GM19455 (cell line): Measurements from ENCODE around the gene FIBIN.
"Not testable (repeated sequence)": the region's sequence is repeated elsewhere in the genome, so short reads cannot be mapped to it uniquely, and the experiment has no call there.

ENCODE experiments used
- ATAC-seq: cut with Tn5 transposase; IDR thresholded peaks from one replicate; pipeline ENCODE4 v1.9.1; 2021; ENCODE audit not compliant: unreplicated experiment

Gene FIBIN

DNA sequence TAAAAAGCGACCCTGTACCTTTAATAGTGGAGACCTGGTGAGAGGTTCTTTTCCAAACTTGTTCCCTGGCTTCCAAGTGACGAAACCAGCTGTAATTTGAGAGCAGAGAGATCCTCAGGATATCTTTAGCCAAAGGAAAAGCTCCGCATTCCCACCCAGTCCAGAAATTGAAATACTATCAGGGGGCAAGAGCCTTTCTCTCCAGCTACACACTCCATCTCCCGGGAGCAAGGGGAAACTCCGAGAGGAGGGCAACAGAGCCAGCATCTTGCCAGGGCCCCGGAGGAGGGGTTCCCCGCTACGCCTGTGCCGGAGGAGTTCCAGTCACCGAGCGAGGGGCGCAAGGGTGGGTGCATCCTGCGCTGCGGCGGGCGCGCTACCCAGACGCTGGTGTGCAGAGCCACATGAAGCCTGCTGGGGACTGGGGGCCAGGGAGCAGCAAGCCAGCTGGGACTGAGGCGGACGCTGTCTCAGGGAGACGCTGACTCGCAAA lies at the start of gene FIBIN:
FIBIN (plus strand) TSS at position 148 of the 493 bp plus-strand sequence. CDS start 415 bp downstream, outside the sequence.
- ATAC-seq: no peak

DNA sequence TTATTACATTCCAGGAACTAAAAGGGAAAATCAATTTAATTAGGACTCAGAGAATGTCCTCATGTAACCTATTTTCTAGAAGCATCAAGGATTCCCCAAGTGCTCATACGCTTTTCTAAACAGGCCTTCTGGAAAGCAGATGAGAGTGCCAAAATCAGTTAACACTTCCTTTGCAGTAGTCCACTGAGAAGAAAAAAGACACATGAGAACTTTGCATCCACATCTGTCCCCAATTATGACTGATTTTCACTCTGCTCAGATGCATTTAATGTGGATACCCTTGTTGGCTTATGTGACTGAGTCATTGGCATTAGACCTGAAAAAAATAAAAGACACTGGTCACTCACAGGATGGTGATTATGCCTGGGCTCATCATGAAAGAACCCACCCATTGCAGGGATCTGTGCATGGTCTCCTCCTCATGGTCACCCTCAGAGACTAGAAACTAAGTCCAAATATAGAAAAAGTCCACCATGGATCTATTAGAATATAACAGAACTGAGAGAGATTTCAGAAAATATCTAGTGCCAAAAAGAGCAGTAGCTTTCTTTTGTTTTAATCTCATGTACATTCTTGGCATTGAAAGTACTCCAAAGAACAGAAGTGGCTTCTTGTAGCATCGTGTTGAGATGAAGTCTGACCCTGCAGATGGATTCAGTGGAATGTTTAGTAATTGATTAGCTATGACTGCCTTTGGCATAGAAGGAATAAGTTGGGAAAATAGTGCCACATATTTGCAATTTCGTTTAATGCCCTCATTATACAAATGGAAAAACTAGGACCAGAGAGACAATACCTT lies 48.8 kb upstream of the FIBIN start:
- no peak for ATAC-seq

DNA sequence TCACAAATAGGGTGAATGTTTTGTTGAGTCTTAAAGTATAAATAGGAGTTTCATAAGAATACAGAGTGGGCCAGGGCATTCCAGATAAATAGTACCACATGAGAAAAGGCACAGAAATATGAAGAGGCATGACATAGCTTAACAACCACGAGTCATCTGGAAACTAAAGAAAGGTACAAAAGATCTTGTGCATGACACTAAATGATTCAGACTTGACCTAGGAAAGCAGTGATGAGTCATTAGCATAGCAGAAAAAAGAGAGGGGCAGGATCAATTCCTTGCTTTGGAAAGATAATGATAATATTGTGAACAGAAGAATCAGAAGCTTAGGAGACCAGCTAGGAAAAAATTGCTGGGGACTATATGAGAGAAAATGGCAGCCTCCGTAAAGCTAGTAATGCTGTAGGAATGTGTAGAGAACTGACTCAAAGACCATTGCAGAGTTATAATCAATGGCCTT lies 47.6 kb upstream of the FIBIN start:
- ATAC-seq: no peak

DNA sequence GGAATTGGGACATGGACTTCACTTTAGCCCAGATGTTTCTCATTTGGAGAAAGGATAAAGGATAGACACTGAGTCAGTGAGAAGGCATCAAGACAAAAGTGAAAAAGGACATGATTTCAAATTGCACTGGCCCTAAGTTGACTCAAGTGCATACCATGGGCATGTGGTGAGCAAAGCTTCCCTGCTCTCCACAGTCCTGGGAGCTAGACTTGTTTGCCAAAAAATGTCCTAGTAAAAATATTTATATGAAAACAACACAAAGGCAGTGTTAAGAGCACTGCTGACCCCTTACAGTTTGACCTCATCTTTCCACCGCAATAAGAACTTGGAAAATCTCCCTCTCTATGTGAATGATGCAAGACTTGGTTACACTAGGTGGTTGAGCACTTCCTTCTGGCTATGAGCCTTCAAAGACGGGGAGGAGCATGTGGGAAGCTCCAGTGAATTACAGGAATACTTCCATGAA lies 46.5 kb upstream of the FIBIN start:
- no peak for ATAC-seq

DNA sequence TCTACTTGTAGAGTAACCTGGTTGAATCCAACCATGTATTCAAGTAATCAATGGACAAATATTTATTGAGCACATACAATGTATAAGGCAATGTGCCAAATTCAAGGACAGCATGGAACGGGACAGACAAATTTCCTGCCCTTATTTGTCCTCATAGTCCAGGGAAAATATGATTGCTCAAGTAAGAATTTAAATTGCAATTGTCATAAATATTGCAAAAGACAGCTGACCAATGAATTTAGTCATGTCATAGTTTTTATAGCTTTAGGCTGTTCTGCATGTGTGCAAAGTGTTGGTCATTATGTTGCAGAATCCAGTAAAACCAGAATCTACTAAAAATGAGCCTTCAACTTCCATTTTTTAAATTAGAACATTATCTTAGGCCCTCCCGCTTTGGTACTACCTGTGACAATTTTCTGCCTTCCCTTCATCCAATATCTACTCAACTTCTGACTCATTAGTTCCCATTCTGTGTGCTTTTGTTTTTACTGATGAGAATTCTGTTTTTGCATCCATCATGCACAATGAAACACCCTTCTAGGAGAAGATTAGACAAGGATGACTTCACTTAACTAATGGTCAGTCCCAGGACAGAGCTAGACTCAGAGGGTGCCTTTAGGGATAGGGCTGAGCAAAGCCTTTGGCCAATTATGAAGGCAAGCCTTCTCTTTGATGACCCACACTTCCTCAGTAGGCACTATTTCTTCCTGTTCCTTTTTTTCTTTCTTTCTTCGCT lies 45.8 kb upstream of the FIBIN start:
- no peak for ATAC-seq

DNA sequence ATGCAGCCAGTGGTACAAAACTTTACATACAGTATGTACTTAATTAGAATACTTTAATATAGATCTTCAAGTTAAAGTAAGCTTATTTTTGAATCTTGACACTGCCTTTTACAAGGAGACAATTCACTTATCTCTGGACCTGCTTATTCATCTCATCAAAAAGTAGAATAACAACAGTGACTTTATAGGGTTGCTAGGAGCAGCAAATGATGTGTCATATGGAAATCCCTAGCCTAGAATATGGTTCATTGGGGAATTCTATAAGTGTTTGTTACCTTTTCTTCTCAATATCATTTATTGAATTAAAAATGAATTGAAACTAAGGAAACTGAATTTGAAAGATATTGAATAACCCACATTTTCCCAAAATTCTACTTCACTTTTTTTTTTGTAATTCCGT lies 45.0 kb upstream of the FIBIN start:
- no peak for ATAC-seq

DNA sequence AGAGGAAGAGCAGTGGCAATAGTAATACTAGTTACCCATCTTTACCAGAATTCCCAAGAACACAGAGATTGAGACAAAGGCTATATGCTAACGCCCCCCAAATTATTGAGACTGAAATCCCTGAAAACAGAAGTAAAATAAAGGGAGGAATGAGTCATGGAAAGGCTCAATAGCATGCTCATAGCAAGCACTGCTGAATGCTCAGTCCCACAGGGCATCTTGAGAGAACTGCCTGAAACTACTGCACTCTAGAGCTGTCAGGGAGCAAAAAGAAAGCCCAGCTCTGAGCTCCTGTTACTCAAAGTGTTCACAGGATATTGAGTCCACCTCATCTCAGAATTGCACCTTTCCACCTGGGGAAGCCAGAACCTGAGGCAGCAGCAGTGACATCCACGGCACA lies 44.1 kb upstream of the FIBIN start:
- no peak for ATAC-seq

DNA sequence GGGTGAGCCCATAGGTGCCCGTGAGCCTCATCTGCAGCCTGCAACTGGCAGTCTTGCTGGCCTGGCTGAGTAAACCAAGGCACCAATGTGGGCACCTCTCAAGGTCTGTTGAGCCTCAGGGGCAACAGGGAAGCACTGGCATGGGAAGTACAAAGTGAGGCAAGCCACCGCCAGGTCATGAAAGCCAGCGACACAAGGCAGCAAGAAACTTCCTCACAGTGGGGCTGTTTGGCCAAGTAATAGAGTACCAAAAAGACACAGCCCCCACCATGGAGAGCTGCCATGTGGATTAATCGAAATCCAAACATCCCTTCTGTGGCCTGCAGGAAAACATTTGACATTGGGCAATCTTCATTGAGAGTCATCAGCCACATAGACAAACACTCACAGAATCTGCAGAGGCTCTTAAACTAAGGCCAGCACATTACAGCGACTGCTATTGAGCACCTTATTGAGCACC lies 43.6 kb upstream of the FIBIN start:
- ATAC-seq: no peak

DNA sequence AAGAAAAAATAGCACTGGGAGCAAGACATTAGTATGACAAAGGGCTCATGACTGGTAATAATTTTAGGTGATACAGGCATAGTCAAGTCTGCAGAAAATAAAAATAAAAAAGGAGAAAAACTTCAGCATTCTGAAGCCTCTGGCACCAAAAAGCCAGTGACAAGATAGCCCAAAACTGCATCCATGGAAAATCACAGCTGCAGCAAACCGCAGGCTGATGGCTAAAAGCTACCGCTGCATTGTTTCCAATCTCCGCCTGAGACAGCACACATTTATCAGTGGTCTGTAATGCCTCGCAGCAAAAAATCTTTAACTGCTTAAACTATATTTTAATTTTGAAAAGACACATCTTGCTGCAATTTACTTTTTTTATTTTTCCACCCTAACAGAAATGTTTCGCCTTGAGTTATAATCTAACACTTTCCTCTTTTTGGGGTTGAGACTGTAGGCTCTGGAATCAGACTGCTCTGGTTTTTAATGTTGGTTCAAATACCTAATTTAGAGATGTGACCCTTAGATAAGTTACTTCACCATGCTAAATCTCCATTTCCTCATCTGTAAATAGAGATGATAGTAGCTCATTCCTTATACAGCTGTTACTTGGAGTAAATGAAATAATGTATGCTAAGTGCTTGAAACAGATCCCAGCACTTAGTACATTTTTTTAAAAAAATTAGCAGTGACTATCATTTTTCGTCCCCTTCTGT lies 42.0 kb upstream of the FIBIN start:
- no peak for ATAC-seq

DNA sequence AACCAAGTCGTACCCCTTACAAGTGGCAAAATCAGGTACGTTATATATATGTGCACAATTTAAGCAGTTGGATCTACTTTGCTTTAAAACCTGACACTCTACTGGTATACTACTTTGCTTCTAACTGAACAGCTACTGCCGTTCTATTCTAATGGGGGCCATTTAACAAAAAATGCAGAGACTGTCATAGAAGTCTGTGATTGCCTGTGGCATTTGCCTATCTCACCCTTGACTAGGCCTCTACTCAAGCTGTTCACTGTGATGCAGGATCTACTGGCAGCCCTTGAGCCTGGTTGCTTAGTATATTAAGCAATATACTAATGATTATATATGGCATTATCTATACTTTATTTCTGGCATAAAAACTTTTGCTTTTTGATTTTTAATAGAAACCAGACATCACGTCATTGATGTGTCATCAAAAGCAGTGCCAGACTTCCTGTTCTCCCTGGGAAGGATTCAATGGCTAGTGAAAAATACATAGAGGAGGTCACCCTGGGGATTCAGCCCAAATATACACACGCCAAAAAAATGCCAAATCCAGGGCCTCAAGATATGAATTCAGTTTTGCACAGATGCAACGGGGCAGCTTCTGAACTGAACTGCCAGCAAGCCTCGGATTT lies 40.0 kb upstream of the FIBIN start:
- ATAC-seq: no peak

DNA sequence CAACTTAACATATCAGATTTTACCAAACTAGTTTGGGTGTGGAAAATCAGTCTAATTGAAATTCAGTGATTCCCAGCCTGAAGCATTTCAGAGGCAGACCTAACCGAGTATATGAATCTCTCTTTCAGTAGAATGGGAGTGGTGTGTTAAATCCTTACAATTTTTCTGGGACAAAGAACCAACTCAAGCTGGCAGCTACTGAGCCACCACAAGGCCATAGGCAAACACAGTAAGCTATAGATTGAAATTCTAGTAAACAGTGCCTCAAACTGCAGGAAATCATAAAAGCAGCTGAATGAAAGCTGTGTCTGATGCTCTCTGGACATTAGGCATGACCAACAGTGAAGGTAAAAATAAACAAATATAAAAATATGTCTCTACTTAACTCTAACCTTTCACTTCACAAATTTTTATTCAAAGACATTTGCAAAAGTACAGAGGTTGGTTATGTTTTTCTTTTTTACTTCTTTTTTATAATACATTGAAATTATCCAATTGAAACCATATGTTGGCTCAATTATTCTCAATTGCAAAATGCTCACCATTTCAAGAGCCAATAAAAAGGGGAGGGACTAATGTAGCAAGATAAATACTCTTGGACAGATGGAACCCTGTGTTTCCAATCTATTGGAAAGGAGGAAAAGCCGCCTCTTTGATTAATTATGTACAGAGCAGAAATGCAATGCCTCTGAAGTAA lies 35.8 kb upstream of the FIBIN start:
- ATAC-seq: no peak

DNA sequence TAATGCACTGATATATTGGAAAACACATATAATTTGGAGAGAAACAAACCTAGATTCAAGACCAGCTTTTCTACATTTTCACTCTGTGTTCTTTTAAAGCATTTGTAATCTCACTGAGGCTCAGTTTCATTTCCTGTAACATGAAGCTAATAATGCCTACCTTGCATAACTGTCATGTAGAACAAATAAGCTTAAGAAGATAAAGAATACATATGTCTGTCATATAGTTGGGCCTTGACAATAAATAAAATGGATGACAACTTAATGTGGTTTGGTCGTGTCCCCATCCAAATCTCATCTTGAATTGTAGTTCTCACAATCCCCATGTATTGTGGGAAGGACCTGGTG lies 35.2 kb upstream of the FIBIN start:
- no peak for ATAC-seq

DNA sequence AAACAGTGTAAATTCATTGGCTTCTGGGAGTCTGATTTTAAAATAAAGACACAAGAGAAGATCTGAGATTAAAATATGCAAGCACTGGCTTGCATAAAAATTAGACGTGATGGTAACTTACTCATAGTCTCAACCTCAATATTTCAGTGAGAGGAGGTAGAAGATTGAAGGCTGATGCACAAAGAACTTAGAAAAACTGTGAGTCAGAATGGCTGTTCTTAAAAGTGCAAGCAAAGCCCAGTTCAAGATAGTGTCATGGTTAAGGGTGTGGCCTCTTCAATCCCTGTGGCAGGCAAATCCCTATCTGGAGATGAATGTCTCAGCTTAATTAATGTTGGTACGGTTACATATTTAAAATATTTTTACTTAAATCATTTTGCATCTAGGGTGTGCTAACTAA lies 33.6 kb upstream of the FIBIN start:
- no peak for ATAC-seq

DNA sequence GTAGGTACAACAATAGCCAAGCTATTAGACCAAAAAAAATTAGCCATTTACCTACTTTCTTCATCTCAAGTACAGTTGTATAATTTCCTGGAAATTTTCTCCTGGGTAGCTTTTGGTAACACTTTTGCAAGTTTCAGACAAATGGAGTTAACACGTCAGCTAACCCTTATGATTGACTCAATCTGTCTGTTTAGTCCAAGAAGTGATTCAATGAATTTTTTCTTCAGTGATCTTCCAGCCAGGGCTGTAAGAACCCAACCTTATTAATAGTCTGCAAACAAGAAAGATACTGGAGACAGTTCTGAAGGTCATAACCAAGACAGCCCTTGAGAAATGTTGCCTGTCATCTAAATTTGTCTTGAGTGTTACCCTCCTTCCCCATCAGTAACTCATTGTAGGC lies 30.1 kb upstream of the FIBIN start:
- ATAC-seq: no peak

DNA sequence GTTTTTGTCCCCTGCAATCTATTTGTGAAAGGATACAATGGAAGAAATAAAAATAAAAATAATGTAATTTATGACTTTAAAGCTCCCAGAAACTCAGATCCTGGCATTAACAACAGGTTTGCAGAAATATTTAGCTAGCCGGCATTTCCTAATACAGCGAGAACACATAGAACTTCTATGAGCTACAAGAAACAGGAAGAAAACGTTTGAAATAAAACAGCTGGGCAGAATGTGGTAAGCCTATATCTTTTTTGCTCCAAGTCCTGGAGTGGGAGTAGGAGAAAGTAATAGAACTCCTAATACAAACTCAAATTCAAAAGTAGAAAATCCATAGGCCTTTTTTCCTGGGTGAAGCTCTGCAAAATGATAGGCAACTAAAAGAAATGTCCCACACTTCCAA lies 29.6 kb upstream of the FIBIN start:
- no peak for ATAC-seq

DNA sequence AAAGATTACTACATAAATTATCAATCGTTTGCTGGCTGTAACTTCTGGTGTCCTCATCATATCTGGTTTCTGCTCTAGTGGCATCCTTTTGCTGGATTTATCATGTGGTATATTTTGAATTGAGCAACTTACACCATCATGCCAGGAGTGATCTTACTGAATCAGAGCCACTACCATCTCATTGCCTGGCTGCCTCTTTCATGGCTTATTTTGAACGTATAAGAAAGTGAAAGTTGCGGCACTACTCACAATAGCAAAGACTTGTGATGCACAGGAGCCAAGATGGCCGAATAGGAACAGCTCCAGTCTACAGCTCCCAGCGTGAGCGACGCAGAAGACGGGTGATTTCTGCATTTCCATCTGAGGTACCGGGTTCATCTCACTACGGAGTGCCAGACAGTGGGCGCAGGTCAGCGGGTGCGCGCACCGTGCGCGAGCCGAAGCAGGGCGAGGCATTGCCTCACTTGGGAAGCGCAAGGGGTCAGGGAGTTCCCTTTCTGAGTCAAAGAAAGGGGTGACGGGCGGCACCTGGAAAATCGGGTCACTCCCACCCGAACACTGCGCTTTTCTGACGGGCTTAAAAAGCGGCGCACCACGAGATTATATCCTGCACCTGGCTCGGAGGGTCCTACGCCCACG lies 28.9 kb upstream of the FIBIN start:
- ATAC-seq: not testable (repeated sequence)

DNA sequence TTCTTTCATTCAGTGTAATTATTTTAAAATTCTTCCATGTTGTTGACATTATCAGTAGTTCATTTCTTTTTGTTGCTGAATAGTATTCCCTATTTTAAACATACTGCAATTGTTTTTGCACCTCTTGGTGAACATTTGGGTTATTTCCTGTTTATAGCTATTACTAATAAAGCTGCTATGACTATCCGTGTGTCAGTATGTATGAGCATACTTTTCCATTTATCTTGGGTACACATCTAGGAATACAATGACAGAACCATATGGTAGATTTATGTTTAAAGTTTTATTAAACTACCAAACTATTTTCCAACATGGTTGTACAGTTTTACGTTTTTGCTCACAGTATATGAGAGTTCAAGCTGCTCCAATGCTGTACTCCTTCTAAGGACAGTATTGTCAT lies 22.0 kb upstream of the FIBIN start:
- ATAC-seq: no peak

DNA sequence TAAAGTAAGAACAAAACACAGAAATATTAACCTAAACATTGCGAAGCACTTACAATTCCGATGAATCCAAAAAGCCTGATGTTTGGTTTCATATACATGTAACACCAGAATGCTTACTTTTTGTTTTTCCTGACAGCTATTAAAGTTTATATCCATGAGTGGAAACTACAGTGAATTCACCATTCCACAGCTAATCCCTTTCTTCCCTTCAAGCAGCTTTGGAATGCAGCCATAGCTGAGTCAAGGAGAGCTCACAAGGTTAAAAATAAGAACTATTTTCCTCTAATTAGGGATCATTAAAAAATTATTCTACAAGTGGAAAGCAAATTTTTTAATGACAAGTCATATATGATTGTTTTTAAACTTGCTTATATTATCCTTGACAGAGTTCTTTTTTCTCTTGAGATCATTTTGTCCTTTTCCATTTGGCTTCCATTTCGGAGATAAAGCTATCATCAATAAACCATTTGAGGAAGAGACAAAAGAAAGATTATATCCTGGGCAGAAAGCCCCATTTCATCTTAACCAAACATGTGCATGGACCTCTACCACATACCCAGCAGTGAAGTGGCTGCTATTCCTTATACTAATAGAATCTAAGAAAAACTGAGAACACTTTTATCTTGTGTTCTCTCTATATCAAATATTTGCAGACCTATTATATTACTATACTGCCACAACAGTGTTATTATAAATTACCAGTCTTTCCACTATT lies 19.7 kb upstream of the FIBIN start:
- no peak for ATAC-seq

DNA sequence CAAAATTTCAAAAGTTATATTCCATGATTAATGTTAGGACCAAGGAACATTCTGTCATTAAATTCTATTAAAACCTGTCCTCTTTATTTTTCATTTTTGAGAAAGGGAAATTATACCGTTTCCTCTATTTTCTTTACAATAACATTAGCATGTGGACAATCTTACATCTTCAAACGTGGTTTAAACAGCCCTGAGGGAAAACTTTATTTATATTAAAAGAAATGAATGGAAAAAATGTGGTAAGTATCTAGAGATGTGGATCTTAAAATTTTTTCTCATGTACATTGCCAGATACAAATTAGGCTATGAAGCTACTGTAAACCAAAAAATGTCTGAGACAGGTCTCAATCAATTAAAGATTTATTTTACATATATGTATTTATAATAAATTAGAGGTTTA lies 18.9 kb upstream of the FIBIN start:
- ATAC-seq: no peak
